Posterior cingulate gyrus (tissue), 11 donors: ENCODE measurements around the gene NVL.

Source experiments
- DNase-seq, 10 donors: peaks; one replicate each; pipeline versions ENCODE4 v3.0.0 to v3.0.0-alpha.2; 2020 to 2021; ENCODE audit warnings: mixed read lengths in 3 of 10
- intact Hi-C: fragments of 100-400 bp; cut with DNase I; formaldehyde crosslinking; loops from one replicate; pipeline ENCODE4 v1.15.1; 2023

The NVL gene

GRCh38 chr1:224294775-224295174, 35.2 kb downstream of the NVL start:
- no peak for DNase-seq
- intact Hi-C loops = no loop called here

- no peak for DNase-seq
- intact Hi-C loops = no loop called here
Measured at GRCh38 chr1:224292419-224292818, 37.6 kb downstream of the NVL start.

- peak in 1 of 10 donors; percentile 14 for DNase-seq
- intact Hi-C loops = loop anchor here (10.0 kb wide), 1 partner anchor 105 kb away; the partner anchor contains the start of gene DEGS1
Measured at GRCh38 chr1:224289396-224289795, 40.6 kb downstream of the NVL start.

- peak in 1 of 10 donors; percentile 37 for DNase-seq
- intact Hi-C loops = loop anchor here (10.0 kb wide), 1 partner anchor 103 kb away; the partner anchor contains the start of gene DEGS1
Measured at GRCh38 chr1:224287714-224288113, 42.3 kb downstream of the NVL start.

DNA sequence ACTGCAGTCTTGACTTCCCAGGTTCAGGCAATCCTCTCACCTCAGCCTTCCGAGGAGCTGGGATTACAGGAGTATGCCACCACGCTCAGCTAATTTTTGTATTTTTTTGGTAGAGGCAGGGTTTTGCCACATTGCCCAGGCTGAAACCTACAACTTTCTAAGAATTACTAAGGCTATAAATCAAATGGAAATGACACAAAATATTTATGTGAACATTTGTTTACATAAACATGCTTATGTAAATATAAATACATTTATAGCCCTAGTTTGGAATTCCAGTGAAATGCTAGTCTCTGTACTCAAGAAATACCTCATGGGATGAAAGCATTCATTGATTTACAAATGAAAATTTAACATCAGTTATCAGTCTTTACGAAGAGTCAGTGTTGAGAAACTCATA, 47.8 kb downstream of the NVL start:
- no peak for DNase-seq
- intact Hi-C loops = loop anchor here (10.0 kb wide), 1 partner anchor 97 kb away; the partner anchor contains the start of gene DEGS1

DNA sequence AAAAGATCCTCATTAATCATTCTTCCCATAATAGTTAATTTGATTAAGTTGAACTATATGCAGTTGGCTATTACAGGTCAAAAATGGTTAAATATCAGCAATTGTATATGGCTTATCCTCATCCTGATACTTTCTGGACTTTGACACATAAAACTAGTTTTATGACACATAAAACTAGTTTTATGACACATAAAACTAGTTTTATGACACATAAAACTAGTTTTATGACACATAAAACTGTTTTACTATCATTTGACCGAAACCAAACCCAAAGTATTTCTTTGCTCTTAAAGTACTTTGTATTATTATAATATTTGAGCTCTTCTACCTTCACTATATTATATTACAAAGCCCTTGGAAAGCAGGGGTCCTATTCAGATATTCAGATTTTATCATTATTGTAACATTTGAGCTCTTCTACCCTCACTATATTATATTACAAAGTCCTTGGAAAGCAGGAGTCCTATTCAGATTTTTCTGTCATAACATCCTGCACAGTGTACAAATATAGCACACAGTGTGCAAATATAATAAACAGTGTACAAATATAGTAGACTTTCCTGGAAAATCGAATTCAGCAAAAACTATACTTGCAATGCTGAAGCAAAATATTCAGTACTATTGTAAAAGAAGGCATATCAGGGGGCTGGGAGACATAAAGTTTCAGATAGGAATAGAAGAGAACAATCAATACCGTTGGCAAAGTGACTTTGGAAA, 53.0 kb downstream of the NVL start:
- intact Hi-C loops = no loop called here

GRCh38 chr1:224274970-224275626, 54.9 kb downstream of the NVL start:
- no peak for DNase-seq
- intact Hi-C loops = no loop called here

More for the DNA sequence above, 53.0 kb downstream of the NVL start:
- no peak for DNase-seq

- intact Hi-C loops = no loop called here
Measured at GRCh38 chr1:224273641-224274040, 56.3 kb downstream of the NVL start.

DNA sequence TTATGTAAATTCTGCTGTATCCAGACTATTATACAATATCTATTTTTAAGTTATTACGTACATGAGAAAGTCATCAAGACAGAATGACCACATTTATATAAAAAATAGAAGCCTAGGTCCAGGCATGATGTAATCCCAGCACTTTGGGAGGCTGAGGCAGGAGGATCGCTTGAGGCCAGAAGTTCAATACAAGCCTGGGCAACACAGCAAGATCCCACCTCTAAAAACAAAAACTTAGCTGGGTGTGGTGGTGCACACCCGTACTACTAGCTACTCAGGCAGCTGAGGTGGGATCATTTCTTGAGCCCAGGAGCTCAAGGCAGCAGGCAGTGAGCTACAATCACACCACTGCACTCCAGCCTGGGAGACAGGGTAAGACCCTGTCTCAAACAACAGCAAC, 58.9 kb downstream of the NVL start:
- no peak for DNase-seq

More at GRCh38 chr1:224273641-224274040, 56.3 kb downstream of the NVL start:
- no peak for DNase-seq

DNA sequence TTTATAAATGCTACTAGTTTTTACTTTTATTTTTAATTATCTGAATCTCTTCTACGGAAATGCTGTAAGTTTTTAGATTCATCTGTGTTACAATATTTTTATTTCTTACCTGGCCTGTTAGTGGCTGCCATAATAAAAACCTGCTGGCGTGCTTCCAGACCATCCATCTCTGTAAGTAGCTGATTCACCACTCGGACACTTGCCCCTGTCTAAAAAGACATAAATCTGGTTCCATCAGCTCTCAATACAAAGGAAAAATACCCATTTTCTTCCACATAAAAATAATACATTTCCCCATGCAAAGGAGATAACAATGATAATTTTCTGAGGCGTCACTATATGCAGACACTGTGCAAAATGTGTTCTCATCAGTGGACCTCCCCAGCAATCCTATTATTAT, 62.0 kb downstream of the NVL start:
- no peak for DNase-seq

More for the DNA sequence above, 58.9 kb downstream of the NVL start:
- intact Hi-C loops = no loop called here

GRCh38 chr1:224266915-224267856, 62.8 kb downstream of the NVL start:
- DNase-seq = no peak
- intact Hi-C loops = no loop called here

More for the DNA sequence above, 62.0 kb downstream of the NVL start:
- intact Hi-C loops = no loop called here

- intact Hi-C loops = no loop called here
- no peak for DNase-seq
Measured at GRCh38 chr1:224266105-224266914, 63.7 kb downstream of the NVL start.

GRCh38 chr1:224264321-224264720, 65.7 kb downstream of the NVL start:
- intact Hi-C loops = no loop called here
- DNase-seq = no peak

DNA sequence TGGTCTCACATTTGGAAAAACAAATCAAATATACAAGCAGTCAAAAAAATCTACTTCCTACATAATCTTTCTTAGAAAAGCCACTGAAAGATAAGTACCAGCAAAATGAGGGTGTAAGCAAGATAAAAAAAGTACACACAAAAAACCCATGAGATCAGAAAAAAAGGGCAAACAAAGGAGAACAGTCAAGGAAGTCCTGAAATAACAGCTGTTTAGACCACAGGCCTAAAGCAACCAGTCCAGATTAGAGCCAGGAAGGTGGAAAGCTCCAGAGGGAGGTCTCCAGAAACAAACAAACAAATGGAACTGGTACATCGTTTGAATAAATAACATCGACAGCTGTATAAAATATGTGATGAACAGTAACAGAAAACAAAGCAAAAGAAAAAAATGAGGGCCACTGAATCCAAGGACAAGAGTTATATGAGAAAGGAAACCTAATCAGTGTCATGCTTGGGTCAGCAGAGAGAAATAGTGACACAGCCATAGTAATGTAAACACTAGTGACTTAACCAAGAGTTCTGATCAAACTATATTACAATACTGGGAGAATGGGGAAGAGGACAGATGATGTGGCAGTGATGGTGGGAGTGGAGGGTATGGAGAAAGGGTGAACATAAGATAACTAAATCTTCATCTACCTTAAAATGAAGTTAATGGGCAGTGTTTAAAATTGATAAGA, 67.5 kb downstream of the NVL start:
- intact Hi-C loops = no loop called here
- no peak for DNase-seq

DNA sequence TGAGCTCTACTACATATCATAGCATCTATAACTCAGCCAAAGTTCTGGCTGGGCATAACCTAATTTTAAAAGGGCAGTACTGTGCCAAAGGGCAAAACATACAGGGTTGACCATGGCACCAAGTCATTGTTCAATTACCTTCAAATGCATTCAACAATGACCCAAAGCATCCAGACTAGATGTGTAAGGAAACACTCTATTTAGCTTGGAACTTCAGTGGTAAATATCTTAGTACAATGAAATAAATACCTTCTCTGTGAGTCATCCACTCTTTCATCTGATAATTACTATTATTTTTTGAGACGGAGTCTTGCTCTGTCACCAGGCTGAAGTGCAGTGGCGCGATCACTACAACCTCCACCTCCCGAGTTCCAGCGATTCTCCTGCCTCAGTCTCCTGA, 70.0 kb downstream of the NVL start:
- intact Hi-C loops = no loop called here
- DNase-seq = no peak

- intact Hi-C loops = no loop called here
Measured at GRCh38 chr1:224258351-224258750, 71.6 kb downstream of the NVL start.

DNA sequence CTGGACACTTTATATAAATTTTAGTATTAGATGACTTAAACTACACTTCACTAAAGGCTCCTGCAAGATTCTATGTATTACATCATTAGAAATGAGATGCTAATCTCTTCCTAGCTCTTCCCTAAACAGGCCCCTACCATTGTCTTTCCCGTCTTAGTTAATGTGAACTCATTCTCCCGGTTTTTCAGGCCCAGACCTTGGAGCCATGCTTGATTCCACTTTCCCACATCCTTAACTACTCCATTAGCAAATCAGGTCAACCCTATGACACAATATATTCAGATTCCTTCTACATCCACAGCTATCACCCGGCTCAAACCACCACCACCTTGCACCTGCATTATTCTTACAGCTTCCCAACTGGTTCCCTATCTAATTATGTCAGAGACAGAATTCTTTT, 73.3 kb downstream of the NVL start:
- no peak for DNase-seq
- intact Hi-C loops = no loop called here

More at GRCh38 chr1:224258351-224258750, 71.6 kb downstream of the NVL start:
- no peak for DNase-seq

DNA sequence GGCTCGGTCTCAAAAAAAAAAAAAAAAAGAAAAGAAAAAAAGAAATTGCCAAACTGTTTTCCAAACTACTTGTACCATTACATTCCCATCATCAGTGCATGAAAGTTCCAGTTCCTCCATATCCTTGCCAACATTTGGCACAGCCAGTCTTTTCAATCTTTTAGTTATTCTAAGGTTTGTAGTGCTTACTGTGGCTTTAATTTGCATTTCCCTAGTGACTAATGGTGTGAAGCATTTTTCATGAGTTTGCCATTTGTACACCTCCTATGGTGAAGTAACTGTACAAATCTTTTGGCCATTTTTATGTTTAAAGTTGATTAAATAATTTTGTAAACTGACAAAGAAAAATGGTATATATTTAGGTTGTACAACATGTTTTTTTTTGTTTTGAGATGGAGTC, 76.3 kb downstream of the NVL start:
- intact Hi-C loops = no loop called here
- no peak for DNase-seq

DNA sequence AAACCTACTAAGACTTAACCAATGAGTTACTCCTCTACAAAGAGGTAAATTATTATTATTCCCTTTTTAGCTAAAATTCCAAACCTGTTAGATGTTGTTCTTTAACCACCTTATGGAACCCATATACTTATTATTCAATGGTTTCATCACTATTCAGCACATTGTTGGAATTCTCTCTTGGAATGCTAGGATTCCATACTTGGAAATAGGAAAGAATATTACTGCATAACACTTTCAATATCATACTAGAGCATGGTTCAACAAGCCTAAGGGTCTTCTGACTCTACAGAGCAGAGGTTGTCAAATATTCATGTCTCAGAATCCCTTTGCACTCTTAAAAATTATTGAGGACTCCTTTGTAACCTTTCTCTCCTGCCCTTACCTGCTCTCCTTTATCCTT, 77.5 kb downstream of the NVL start:
- intact Hi-C loops = no loop called here
- no peak for DNase-seq
